NCI-H526 (cell line): ENCODE results near the gene EIF3F.

Experiments used
- DNase-seq, 2 experiments: peaks; one replicate each; lab custom pipeline; 2025; lab: John Stamatoyannopoulos, UW

Gene EIF3F

GRCh38 chr11:8039530-8040260 is 52.6 kb downstream of the EIF3F start:
- DNase-seq, result no peak

- DNase-seq, result no peak
Observed at GRCh38 chr11:8040261-8040920, 53.3 kb downstream of the EIF3F start.

DNA sequence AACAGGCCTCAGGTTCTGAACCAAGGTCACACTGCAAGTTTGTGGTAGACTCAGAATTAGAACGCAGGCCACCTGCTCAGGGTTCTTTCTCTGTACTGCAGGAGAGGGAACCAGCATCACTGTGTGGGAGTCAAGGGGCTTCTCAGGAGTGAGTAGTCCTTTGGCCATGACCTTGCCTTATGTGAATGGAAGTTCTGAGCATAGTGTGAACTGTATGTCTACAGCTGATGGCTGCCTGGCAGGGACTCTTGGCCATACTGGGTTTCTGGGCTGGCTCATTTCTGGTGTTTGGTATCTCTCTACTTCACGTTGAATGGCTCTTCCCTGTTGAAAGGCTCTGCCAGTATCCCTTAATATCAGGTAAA is 53.8 kb downstream of the EIF3F start:
- no peak for DNase-seq

- DNase-seq, result no peak
Observed at GRCh38 chr11:8041576-8041975, 54.4 kb downstream of the EIF3F start.

GRCh38 chr11:8043756-8044155 is 56.6 kb downstream of the EIF3F start:
- DNase-seq, result no peak

- no peak for DNase-seq
Observed at GRCh38 chr11:8045839-8046238, 58.7 kb downstream of the EIF3F start.

- no peak for DNase-seq
Observed at GRCh38 chr11:8047382-8047781, 60.2 kb downstream of the EIF3F start.

DNA sequence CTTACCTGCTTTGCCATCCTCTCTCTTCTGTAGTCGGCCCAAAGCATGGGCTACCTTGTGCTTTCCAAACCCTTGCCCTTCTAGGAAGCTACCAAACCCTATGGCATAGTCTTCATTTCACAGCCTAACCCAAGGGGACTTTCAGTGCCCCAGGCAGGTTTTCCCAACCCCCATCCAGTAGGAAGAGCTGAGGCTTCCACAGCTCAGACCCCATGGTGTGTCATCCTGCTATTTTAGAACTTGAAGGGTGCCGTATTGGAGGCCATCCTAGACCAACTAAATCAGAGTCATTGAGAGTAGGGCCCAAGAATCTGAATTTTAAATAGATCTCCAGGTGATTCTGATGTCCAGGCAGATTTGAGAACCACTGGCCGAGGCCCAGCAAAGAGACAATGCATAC is 61.9 kb downstream of the EIF3F start:
- no peak for DNase-seq
